K562 (cell line): Measurements from ENCODE around the gene GALM. TPM values are rescaled to one million over a fixed set of nuclear protein-coding genes. Genes with fewer than 3 reads are reported as not detected.
A peak's percentile ranks its signal among the peaks of the same experiment; 100 is the strongest.

ENCODE experiments used
- CEBPG ChIP-seq, 3 experiments: fragments of 200-800 bp in 1 of 3; sonication (Bioruptor generic) in 1 of 3; sonication (generic) in 1 of 3; formaldehyde crosslinking in 1 of 3; IDR thresholded peaks in 2 of 3; conservative IDR thresholded peaks in 1 of 3; 2 replicates each; pipeline versions ENCODE4 v1.6.1 to v1.8.0; 2016 to 2022; ENCODE audit warnings: missing compliant biosample characterization in 2 of 3, missing genetic modification characterization in 2 of 3, mild to moderate bottlenecking in 1 of 3, missing genetic modification reagents in 1 of 3
- CHD2 ChIP-seq: IDR thresholded peaks from 2 replicates; pipeline ENCODE4 v1.6.1; 2011; ENCODE audit warnings: low read depth, low read length
- CREB1 ChIP-seq, 2 experiments: sonication (generic) in 1 of 2; formaldehyde crosslinking in 1 of 2; IDR thresholded peaks; 2 replicates each; pipeline versions ENCODE4 v1.6.1 to v1.8.0; 2012 to 2022; ENCODE audit warnings: inconsistent platforms in 1 of 2, mild to moderate bottlenecking in 1 of 2, missing genetic modification reagents in 1 of 2, moderate library complexity in 1 of 2
- DPF2 ChIP-seq: fragments of 450-650 bp; IDR thresholded peaks from 2 replicates; pipeline ENCODE4 v1.6.1; 2016
- GATAD2A ChIP-seq: fragments of 450-650 bp; IDR thresholded peaks from 2 replicates; pipeline ENCODE4 v1.6.1; 2017
- ILF3 ChIP-seq: fragments of 450-650 bp; IDR thresholded peaks from 2 replicates; pipeline ENCODE4 v1.6.1; 2018; ENCODE audit warnings: antibody characterized with exemption, mild to moderate bottlenecking, moderate library complexity, borderline replicate concordance
- JUND ChIP-seq, 2 experiments: IDR thresholded peaks; 2 replicates in 1 of 2; 3 replicates in 1 of 2; pipeline ENCODE4 v1.6.1; 2011; ENCODE audit warnings: borderline replicate concordance in 2 of 2, low read depth in 2 of 2, low read length in 2 of 2, improper control_type of control experiment in 1 of 2, missing biosample characterization in 1 of 2, missing genetic modification characterization in 1 of 2, missing genetic modification reagents in 1 of 2
- KAT2B ChIP-seq: IDR thresholded peaks from one replicate; pipeline ENCODE4 v1.6.1; 2012; ENCODE audit warnings: low read depth, mild to moderate bottlenecking, control low read depth, inconsistent platforms, low read length, moderate library complexity
- NCOA2 ChIP-seq, 2 experiments: fragments of 450-650 bp; IDR thresholded peaks; 2 replicates each; pipeline ENCODE4 v1.6.1; 2018; ENCODE audit warnings: mild to moderate bottlenecking in 2 of 2, moderate library complexity in 1 of 2; ENCODE audit not compliant: partially characterized antibody in 2 of 2
- NFIC ChIP-seq: fragments of 450-650 bp; IDR thresholded peaks from 2 replicates; pipeline ENCODE4 v1.6.1; 2017; ENCODE audit warnings: mild to moderate bottlenecking, inconsistent platforms
- PCBP1 ChIP-seq: fragments of 200-400 bp; formaldehyde crosslinking; IDR thresholded peaks from 2 replicates; pipeline ENCODE4 v1.6.1; 2018; ENCODE audit warnings: mild to moderate bottlenecking, low read depth, low read length; ENCODE audit not compliant: poor library complexity, severe bottlenecking
- PHF21A ChIP-seq: fragments of 450-650 bp; IDR thresholded peaks from 2 replicates; pipeline ENCODE4 v1.6.1; 2017; ENCODE audit warnings: low read depth, borderline replicate concordance
- RUNX1 ChIP-seq: sonication (generic); IDR thresholded peaks from 2 replicates; pipeline ENCODE4 v1.6.1; 2016; ENCODE audit warnings: antibody characterized with exemption, low read depth
- SMAD3 ChIP-seq: fragments of 450-650 bp; formaldehyde crosslinking; conservative IDR thresholded peaks from 2 replicates; pipeline ENCODE4 v1.4.0; 2020; ENCODE audit warnings: mild to moderate bottlenecking
- SRSF9 ChIP-seq: fragments of 200-400 bp; formaldehyde crosslinking; IDR thresholded peaks from 2 replicates; pipeline ENCODE4 v1.6.1; 2017; ENCODE audit warnings: low read depth, low read length, borderline replicate concordance
- TCF7L2 ChIP-seq: fragments of 150-350 bp; IDR thresholded peaks from 2 replicates; pipeline ENCODE4 v1.6.1; 2016; ENCODE audit warnings: low read depth, mild to moderate bottlenecking, low read length, moderate library complexity
- TEAD1 ChIP-seq, 2 experiments: fragments of 450-650 bp in 1 of 2; sonication (generic) in 1 of 2; formaldehyde crosslinking; IDR thresholded peaks; 2 replicates each; pipeline versions ENCODE4 v1.4.0 to v1.8.0; 2020 to 2022; ENCODE audit warnings: mild to moderate bottlenecking in 2 of 2, missing genetic modification reagents in 1 of 2
- TEAD4 ChIP-seq, 2 experiments: sonication (generic) in 1 of 2; formaldehyde crosslinking in 1 of 2; IDR thresholded peaks; 2 replicates each; pipeline versions ENCODE4 v1.6.1 to v1.8.0; 2012 to 2022; ENCODE audit warnings: borderline replicate concordance in 1 of 2, inconsistent platforms in 1 of 2, low read length in 1 of 2, mild to moderate bottlenecking in 1 of 2, missing genetic modification reagents in 1 of 2
- ZC3H4 ChIP-seq: sonication (generic); formaldehyde crosslinking; IDR thresholded peaks from 2 replicates; pipeline ENCODE4 v1.9.0; 2021; ENCODE audit warnings: missing genetic modification reagents, borderline replicate concordance
- ZNF212 ChIP-seq: fragments of 450-650 bp; formaldehyde crosslinking; IDR thresholded peaks from 2 replicates; pipeline ENCODE4 v1.4.0; 2020; ENCODE audit warnings: mild to moderate bottlenecking
- ZNF431 ChIP-seq: sonication (generic); formaldehyde crosslinking; IDR thresholded peaks from 2 replicates; pipeline ENCODE4 v1.8.0; 2022; ENCODE audit warnings: mild to moderate bottlenecking, missing genetic modification reagents
- ZNF507 ChIP-seq: conservative IDR thresholded peaks from 2 replicates; pipeline ENCODE4 v1.6.1; 2017; ENCODE audit warnings: missing genetic modification characterization, missing compliant biosample characterization
- ZNF766 ChIP-seq: fragments of 200-800 bp; sonication (Bioruptor generic); conservative IDR thresholded peaks from 2 replicates; pipeline ENCODE4 v1.6.1; 2016; ENCODE audit warnings: missing genetic modification characterization, missing compliant biosample characterization
- polyA plus RNA-seq, 8 experiments: library from polyadenylated mRNA; depleted of rRNA in 4 of 8; stranded (reverse) in 5 of 8; unstranded in 3 of 8; fragments of >200 nt; fragmentation: Nextera tagmentation in 2 of 8; fragmentation: Illumina TruSeq in 1 of 8; extraction: Ambion mirVana in 2 of 8; extraction: Trizol in 1 of 8; gene quantifications; 2 replicates each; pipeline versions ENCODE4 v1.2.1 to v1.2.3, GENCODE V29; 2011 to 2014; ENCODE audit warnings: inconsistent platforms in 1 of 8, missing spikeins in 1 of 8
- total RNA-seq, 7 experiments: library from RNA; depleted of rRNA in 6 of 7; stranded (reverse); fragments of >200 nt in 6 of 7; fragmentation: Illumina TruSeq in 2 of 7; extraction: Trizol in 2 of 7; gene quantifications; 2 replicates each; pipeline versions ENCODE4 v1.2.1 to v1.2.3, GENCODE V29; 2011 to 2021; ENCODE audit warnings: low replicate concordance in 1 of 7
- TF ChIP-seq, protein P1 (sequence below): fragments of 450-650 bp; IDR thresholded peaks from 2 replicates; pipeline ENCODE4 v1.6.1; 2016
- TF ChIP-seq, protein P2 (sequence below): fragments of 450-650 bp; formaldehyde crosslinking; IDR thresholded peaks from 2 replicates; pipeline ENCODE4 v1.4.0; 2020; ENCODE audit warnings: mild to moderate bottlenecking, moderate library complexity

GALM gene
- total and polyA plus RNA-seq, 9 of the 15 experiments (the other 6 are each of a cell fraction or from before 2014, with no cell fraction given) = 22.1 to 51.7 (median 27.9) TPM

DNA sequence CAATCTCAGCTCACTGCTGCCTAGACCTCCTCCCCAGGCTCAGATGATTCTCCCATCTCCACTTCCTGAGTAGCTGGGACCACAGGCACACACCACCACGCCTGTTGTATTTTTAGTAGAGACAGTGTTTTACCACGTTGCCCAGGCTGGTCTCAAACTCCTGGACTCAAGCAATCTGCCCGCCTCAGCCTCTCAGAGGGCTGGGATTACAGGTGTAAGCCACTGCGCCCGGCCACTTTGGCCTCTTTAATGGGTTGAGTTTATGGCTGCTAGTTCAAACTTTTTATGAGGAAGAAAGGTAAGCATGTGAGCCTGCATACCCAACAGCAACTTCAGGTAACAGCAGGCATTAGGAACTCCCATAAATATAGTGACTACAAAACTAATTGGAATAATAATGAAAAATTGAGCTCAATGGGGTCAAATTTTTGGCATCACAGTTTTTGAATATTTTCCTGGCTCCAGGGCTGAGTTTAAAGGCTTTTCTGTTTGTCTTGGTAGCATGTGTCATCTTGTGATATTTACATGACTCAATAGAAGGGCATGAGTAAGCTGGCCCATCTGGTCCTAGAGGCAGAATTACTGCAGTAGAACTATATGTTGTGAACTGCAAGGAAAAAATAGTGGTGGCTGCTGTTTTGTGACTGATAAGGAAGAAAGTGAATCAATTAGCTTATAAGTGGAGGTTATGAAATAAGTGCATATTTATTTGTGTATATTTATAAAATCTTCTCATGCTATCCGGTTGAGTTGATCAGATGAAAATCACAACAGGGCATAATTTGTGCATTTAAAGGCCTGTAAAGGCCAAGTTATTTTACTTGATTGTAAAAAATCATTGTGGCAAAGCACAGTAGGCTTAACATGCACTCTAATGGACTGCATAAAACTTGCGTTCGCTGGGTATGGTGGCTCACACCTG is 24.8 kb downstream of the GALM start (continued):
- peak; percentile 88 for TF ChIP-seq TEAD4 (IDR thresholded peaks at IDR 0.05; ENCODE audit: low read length)
- TF ChIP-seq TEAD4 (CRISPR knock-in tag; IDR thresholded peaks at IDR 0.05; ENCODE audit: borderline replicate concordance) = no peak
- no peak for TF ChIP-seq TEAD1 (CRISPR knock-in tag; IDR thresholded peaks at IDR 0.05)
- no peak for TF ChIP-seq ZNF507
- TF ChIP-seq ZNF431 (CRISPR knock-in tag) = no peak
- TF ChIP-seq TCF7L2 = no peak
- no peak; the same call in 1 of the 2 replicates for TF ChIP-seq CEBPG (CRISPR knock-in tag; IDR thresholded peaks at IDR 0.05)
- TF ChIP-seq CEBPG (tag; conservative IDR thresholded peaks at IDR 0.05 in 1 of 2, IDR thresholded peaks at IDR 0.05 in 1 of 2) = peak in 1 of 2 experiments; percentile 70; a peak in 2 of 4 replicates
- TF ChIP-seq, protein P1, sequence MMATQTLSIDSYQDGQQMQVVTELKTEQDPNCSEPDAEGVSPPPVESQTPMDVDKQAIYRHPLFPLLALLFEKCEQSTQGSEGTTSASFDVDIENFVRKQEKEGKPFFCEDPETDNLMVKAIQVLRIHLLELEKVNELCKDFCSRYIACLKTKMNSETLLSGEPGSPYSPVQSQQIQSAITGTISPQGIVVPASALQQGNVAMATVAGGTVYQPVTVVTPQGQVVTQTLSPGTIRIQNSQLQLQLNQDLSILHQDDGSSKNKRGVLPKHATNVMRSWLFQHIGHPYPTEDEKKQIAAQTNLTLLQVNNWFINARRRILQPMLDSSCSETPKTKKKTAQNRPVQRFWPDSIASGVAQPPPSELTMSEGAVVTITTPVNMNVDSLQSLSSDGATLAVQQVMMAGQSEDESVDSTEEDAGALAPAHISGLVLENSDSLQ = no peak
- no peak for TF ChIP-seq ZC3H4
- TF ChIP-seq GATAD2A = no peak
- TF ChIP-seq RUNX1 = no peak
- no peak for TF ChIP-seq SMAD3 (CRISPR knock-in tag)
- no peak for TF ChIP-seq ZNF212
- TF ChIP-seq ILF3 = no peak
- TF ChIP-seq CHD2 = no peak
- peak; percentile 50; the same call in 1 of the 2 replicates for TF ChIP-seq CREB1 (IDR thresholded peaks at IDR 0.05)
- no peak for TF ChIP-seq CREB1 (CRISPR knock-in tag; IDR thresholded peaks at IDR 0.05)
- no peak for TF ChIP-seq PHF21A
- TF ChIP-seq KAT2B = no peak
- TF ChIP-seq, protein P2, sequence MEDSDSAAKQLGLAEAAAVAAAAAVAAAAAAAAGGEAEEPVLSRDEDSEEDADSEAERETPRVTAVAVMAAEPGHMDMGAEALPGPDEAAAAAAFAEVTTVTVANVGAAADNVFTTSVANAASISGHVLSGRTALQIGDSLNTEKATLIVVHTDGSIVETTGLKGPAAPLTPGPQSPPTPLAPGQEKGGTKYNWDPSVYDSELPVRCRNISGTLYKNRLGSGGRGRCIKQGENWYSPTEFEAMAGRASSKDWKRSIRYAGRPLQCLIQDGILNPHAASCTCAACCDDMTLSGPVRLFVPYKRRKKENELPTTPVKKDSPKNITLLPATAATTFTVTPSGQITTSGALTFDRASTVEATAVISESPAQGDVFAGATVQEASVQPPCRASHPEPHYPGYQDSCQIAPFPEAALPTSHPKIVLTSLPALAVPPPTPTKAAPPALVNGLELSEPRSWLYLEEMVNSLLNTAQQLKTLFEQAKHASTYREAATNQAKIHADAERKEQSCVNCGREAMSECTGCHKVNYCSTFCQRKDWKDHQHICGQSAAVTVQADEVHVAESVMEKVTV (CRISPR knock-in tag) = no peak
- TF ChIP-seq JUND (IDR thresholded peaks at IDR 0.05; ENCODE audit: borderline replicate concordance, low read depth, low read length) = peak; percentile 84
- peak; percentile 63; the same call in 2 of the 3 replicates for TF ChIP-seq JUND (tag; IDR thresholded peaks at IDR 0.05; ENCODE audit: borderline replicate concordance, low read depth, low read length)
- TF ChIP-seq PCBP1 = no peak
- peak; percentile 93 for TF ChIP-seq DPF2
- peak in 1 of 2 experiments; percentile 48 for TF ChIP-seq NCOA2 (IDR thresholded peaks at IDR 0.05; ENCODE audit: partially characterized antibody in 2 of 2)
- no peak for TF ChIP-seq ZNF766 (CRISPR knock-in tag)
- no peak for TF ChIP-seq SRSF9
- peak; percentile 58 for TF ChIP-seq NFIC
